ENCODE data around the gene DOCK1.

DOCK1 gene

DNA sequence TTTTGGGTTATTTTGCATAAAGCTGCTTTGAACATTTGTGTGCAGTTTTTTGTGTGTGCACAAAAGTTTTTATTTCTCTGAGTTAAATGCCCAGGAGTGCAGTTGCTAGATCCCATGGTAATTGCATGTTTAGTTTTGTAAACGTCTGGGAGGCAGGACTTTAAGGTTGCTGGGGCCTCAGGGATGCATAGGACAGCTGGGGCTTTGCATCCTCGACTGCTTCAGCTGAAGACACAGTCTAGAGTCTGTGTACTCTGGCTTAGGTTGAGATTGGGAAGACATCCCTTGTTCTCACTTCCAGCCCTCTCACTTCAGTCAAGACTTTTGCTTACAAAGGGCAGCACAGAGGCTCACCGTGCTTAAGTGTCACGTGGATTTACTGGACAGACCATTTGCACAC lies 385.6 kb downstream of the DOCK1 start:
- TF ChIP-seq, protein P1, sequence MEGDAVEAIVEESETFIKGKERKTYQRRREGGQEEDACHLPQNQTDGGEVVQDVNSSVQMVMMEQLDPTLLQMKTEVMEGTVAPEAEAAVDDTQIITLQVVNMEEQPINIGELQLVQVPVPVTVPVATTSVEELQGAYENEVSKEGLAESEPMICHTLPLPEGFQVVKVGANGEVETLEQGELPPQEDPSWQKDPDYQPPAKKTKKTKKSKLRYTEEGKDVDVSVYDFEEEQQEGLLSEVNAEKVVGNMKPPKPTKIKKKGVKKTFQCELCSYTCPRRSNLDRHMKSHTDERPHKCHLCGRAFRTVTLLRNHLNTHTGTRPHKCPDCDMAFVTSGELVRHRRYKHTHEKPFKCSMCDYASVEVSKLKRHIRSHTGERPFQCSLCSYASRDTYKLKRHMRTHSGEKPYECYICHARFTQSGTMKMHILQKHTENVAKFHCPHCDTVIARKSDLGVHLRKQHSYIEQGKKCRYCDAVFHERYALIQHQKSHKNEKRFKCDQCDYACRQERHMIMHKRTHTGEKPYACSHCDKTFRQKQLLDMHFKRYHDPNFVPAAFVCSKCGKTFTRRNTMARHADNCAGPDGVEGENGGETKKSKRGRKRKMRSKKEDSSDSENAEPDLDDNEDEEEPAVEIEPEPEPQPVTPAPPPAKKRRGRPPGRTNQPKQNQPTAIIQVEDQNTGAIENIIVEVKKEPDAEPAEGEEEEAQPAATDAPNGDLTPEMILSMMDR (conservative IDR thresholded peaks at IDR 0.05): no peak
- no peak overlapping the region for H3K27ac ChIP-seq

DNA sequence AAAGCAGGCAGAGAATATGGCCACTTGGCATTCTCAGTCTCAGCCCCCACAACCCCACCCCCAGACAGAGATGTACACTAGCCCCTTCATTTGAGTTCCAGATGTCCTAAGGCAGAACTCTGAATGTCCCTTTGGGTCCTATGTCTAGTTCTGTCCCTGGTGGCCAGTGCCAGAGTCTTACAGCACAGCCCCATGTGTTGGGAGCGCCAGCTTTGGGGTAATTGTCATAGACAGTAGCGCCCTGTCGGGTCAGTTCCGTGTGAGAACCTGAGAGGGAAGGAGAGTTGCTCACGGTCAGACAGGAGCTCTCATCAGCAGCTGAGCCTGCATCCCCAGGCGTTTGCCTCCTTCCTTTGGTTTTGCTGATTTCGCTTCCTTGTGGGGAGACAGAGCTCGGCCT lies 386.1 kb downstream of the DOCK1 start:
- no peak overlapping the region; the same call in 1 of the 2 replicates for H3K27ac ChIP-seq
- TF ChIP-seq, protein P1 (conservative IDR thresholded peaks at IDR 0.05): no peak

DNA sequence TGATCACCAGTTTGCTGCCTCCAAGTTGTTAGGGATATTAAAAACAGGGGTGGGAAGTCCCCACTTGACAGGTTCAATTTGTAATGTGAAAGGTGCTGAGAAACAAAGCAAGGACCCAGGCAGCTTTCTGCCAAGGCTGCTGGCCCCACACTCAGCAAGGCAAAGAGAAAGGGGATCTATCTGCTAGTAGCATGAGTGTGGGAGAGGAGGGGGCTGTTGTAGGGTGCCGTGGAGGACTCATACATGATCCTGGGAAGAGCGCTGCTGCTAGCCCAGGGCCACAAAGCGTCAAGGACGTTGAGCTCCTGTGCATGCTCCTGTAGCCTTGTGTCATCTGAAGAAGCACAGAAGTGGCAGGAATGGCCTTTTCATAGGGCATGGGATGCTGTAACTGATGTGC lies 387.7 kb downstream of the DOCK1 start:
- no peak overlapping the region for H3K27ac ChIP-seq
- TF ChIP-seq, protein P1 (conservative IDR thresholded peaks at IDR 0.05): no peak

DNA sequence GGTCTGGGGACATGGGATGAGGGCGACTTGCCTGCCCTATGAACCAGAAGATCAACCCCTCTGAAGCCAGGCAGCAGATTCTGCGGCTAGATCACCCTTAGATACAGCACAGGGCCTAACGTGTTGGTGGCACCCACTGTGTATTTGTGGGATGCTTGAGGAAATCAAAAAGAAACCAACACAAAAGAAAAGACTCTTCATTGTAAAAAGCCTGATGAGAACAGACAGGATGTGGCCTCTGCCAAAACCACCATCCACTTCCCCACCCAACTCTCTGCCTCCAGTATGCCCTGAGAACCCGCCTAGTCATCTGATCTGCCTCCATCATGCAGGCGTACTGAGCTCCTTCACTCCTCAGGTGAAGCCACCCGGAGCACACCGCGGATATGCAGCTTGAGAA lies 388.4 kb downstream of the DOCK1 start:
- no peak overlapping the region for H3K27ac ChIP-seq
- TF ChIP-seq, protein P1 (conservative IDR thresholded peaks at IDR 0.05): no peak

DNA sequence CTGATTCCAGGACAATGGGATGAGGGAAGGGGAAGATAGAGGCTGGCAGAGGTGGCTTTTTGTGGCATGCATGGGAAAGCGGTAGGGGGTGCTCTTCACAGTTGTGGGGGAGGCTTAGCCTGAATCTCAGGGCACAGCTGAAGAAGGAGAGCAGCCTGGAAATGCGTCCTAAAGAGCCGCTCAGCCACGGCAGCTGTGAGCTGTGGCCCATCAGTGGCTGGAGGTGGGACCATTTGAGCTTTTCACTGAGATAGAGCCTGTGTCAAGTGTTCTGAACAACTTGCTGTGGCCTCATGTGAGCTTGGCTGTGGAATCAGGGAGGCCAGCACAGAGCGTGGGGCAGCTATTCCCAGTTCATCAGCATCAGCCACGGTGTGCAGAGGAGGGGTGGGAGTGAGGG lies 391.5 kb downstream of the DOCK1 start:
- TF ChIP-seq, protein P1 (conservative IDR thresholded peaks at IDR 0.05): no peak
- H3K27ac ChIP-seq: no peak overlapping the region

DNA sequence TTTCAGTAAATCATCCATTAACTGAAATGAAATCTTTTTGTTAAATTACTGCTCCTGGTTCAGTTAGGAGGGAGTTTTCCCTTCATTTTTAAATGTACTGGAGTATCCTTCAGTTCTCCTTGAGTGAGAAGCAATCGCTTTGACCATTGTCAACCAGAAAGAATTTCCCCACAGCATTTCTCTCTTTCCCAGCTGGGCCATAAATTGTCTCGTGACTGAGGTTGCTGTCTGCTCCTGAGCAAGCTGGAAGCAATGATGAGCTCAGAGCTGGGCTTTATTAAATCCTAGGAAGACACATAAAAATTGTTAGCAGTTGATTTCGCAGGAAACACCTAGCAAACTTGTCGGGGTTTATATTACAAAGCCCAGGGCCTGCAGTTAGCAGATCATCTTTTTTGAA lies 393.2 kb downstream of the DOCK1 start:
- no peak overlapping the region for H3K27ac ChIP-seq
- TF ChIP-seq, protein P1 (conservative IDR thresholded peaks at IDR 0.05): no peak

DNA sequence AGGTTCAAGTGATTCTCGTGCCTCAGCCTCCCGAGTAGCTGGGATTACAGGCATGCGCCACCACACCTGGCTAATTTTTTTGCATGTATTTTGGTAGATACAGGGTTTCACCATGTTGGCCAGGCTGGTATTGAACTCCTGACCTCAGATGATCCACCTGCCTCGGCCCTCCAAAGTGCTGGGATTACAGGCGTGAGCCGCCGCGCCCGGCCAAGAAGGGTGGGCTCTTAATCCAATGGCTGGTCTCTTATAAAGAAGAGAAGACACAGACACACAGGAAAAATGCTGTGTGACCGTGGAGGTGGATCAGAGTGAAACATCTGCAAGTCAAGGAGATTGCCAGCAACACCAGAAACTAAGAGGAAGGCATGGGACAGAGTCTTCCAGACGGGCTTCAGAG lies 394.0 kb downstream of the DOCK1 start:
- H3K27ac ChIP-seq: peak overlapping the region; percentile 81; the same call in 1 of the 2 replicates

DNA sequence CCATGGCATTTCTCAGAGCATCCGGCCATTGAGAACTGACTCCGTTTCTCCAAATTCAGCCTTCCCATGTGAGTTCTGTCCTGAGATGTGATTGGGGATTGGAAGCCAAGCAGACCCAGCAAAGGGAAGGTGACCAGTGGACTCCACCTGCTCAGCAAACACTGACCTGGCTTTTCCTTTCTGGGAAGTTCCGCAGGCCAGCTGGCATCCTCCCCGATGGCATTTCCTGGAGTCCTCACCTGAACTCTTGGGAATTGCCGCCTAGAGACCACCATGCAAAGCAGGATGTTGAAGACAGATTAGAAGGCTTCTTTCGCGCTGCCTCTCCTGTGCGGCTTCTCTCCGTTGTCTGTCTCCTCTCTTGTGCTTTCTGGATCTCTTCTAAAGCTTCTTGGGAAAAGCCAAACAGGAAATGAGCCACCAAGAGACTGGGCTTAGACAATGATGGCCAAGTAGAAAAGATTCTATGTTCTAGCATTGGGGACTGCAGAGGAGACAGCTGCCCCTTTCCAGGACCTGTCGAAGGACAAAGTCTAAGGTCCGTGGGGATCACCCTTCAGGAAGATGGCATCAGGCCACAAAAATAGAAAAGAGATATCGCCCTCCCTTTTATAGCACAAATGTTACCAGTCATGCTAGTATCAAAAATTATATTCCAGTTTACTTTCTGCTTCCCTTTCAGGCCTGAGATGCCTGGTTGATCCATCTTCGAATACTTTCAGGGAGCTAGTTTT lies 394.9 kb downstream of the DOCK1 start:
- TF ChIP-seq, protein P1 (conservative IDR thresholded peaks at IDR 0.05): no peak
- H3K27ac ChIP-seq: peak overlapping the region; percentile 81

All from VCaP (cell line).